Measurements from ENCODE around the gene LYPD3.

Gene LYPD3

DNA sequence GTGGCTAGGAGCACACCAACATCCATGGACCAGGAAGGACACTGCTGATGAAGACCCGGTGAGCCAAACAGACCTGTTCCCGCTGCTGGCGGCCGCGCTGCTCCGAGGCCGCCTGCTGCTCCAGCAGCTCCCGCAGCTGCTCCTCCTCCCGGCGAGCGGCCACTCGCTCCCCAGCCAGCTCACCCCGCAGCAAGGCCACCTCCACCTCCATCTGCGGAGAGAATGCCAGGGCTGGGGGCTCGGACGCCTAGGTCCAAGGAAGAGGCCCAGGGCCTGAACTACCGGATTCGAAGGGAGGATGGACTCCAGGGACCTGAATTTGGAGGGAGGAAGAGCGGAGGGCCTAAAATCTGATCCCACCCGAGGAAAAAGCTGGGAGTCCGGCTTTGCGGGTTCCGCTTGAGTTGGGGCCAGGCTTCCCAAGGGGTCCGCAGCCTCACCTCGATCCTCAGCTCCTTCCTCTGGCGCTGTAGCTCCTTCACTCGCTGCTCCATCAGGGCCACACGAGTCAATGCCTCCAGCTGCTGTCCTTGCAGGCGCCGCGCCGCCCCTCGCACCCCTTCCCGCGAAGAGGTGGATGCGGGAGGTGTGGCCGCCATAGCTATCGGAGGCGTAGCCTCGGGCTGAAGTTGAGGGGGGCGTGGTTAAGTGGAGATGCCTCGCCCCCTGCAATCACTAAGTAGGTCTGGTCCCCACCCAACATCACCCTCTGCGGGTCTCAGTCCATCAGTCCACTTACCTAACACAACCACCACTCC is 36.4 kb upstream of the LYPD3 start:
- H3K36me3 ChIP-seq = peaks cover 28% of the 10 kb centered on the region
- TF ChIP-seq, protein P1, sequence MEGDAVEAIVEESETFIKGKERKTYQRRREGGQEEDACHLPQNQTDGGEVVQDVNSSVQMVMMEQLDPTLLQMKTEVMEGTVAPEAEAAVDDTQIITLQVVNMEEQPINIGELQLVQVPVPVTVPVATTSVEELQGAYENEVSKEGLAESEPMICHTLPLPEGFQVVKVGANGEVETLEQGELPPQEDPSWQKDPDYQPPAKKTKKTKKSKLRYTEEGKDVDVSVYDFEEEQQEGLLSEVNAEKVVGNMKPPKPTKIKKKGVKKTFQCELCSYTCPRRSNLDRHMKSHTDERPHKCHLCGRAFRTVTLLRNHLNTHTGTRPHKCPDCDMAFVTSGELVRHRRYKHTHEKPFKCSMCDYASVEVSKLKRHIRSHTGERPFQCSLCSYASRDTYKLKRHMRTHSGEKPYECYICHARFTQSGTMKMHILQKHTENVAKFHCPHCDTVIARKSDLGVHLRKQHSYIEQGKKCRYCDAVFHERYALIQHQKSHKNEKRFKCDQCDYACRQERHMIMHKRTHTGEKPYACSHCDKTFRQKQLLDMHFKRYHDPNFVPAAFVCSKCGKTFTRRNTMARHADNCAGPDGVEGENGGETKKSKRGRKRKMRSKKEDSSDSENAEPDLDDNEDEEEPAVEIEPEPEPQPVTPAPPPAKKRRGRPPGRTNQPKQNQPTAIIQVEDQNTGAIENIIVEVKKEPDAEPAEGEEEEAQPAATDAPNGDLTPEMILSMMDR (IDR thresholded peaks at IDR 0.05) = no peak
- no peaks in the 10 kb centered on the region for H3K9me3 ChIP-seq
- no peak overlapping the region for H3K4me3 ChIP-seq (ENCODE audit: low read depth in 1 of 2, low read length in 1 of 2)
- H3K27me3 ChIP-seq = peaks cover 18% of the 10 kb centered on the region
- H3K27ac ChIP-seq = no peak overlapping the region
- H3K4me1 ChIP-seq (ENCODE audit: control insufficient read depth in 1 of 2, insufficient read depth in 1 of 2, low read depth in 1 of 2, low read length in 1 of 2) = peaks cover 10 to 15% of the 10 kb centered on the region in 2 experiments

DNA sequence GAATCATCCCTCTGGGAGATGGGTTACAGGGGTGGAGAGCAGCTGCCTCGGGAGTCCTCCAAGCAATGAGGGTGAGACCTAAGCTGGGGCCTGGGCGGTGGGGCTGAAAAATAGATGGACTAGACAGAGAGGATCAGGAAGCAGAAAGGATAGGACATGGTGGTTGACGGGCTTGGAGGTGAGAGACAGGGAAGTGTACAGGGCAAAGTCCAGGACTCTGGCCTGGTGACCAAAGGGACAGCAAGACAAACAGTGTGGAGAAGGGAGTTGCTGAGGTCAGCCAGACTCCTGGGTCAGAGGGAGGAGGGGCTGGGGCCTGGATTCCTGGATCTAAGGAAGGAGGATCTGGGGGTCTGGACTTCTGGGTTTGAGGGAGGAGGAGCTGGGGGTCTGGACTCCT is 33.6 kb upstream of the LYPD3 start:
- no peak overlapping the region for H3K4me3 ChIP-seq (ENCODE audit: low read depth in 1 of 2, low read length in 1 of 2)
- peaks cover 4% of the 10 kb centered on the region for H3K27me3 ChIP-seq
- TF ChIP-seq, protein P1 (IDR thresholded peaks at IDR 0.05) = no peak
- H3K36me3 ChIP-seq = peaks cover 31% of the 10 kb centered on the region
- H3K9me3 ChIP-seq = no peaks in the 10 kb centered on the region
- H3K27ac ChIP-seq = no peak overlapping the region
- peaks cover 0 to 5% of the 10 kb centered on the region in 2 experiments for H3K4me1 ChIP-seq (ENCODE audit: control insufficient read depth in 1 of 2, insufficient read depth in 1 of 2, low read depth in 1 of 2, low read length in 1 of 2)

DNA sequence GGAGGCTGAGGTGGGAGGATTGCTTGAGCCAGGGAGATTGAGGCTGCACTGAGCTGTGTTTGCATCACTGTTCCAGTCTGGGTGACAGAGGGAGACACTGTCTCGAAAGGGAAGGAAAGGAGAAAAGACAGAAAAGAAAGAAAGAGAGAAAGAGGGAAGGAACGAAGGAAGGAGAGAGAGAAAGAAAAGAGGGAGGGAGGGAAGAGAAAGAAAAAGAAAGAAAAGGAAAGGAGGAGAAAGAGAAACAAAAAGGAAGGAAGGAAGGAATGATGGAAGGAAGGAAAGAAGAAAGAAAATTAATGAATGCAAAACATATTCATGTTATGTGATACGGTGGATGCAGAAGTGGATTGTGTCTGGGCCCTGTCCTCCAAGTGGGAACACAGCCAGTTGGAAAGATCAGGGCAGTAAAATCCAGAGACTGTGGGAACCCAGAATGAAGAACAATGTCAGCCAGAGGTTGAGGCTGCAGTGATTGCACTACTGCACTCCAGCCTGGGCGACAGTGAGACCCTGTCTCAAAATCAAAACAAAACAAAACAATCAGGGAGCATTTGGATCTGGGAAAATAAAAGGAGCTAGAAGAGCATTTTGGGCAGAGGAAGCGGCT is 32.9 kb upstream of the LYPD3 start:
- TF ChIP-seq, protein P1 (IDR thresholded peaks at IDR 0.05) = no peak
- Histone ChIP-seq H3K27me3 (no peaks in the 10 kb centered on the region), H3K4me3 (ENCODE audit: low read depth in 1 of 2, low read length in 1 of 2) (no peak overlapping the region), H3K27ac (no peak overlapping the region), H3K4me1 (ENCODE audit: control insufficient read depth in 1 of 2, insufficient read depth in 1 of 2, low read depth in 1 of 2, low read length in 1 of 2) (no peaks in the 10 kb centered on the region), H3K36me3 (peaks cover 31% of the 10 kb centered on the region), H3K9me3 (no peaks in the 10 kb centered on the region)

DNA sequence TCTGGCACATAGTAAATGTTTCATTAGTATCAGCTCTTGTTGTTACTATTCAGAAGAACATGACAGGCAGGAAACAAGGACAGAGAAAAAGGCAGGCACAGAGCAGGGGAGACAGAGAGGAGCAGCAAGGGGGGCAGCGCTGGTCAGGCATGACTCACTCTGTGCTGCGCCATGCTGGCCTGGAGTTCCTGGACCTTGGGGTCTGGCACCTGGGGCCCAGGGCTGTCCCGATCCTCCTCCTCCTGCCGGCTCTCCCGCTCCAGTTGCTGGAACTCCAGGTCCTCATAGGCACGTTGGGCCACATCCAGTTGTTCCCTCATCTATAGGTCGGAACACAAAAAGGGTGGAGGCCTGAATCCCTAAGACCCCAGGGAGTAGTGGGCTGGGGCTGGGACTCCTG is 31.6 kb upstream of the LYPD3 start:
- TF ChIP-seq, protein P1 (IDR thresholded peaks at IDR 0.05) = no peak
- no peak overlapping the region for H3K4me3 ChIP-seq (ENCODE audit: low read depth in 1 of 2, low read length in 1 of 2)
- H3K27ac ChIP-seq = no peak overlapping the region
- no peaks in the 10 kb centered on the region for H3K9me3 ChIP-seq
- no peaks in the 10 kb centered on the region for H3K4me1 ChIP-seq (ENCODE audit: control insufficient read depth in 1 of 2, insufficient read depth in 1 of 2, low read depth in 1 of 2, low read length in 1 of 2)
- H3K27me3 ChIP-seq = no peaks in the 10 kb centered on the region
- peaks cover 31% of the 10 kb centered on the region for H3K36me3 ChIP-seq

DNA sequence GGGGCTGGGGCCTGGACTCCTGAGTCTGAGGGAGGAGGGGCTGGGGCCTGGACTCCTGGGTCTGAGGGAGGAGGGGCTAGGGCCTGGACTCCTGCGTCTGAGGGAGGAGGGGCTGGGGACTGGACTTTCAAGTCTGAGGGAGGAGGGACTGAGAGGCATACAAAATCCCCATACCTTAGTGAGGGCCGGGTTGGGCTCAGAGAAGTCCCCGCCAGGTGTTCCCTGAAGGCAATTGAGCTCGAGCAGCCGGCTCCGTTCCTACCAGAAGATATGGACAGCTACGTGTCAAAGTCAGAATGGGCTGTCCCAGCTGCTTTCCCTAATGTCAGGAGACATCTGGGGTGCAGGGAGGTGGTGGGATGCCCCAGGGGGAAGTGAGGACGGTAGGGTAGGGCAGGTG is 29.7 kb upstream of the LYPD3 start:
- TF ChIP-seq, protein P1 (IDR thresholded peaks at IDR 0.05) = no peak
- Histone ChIP-seq H3K4me3 (ENCODE audit: low read depth in 1 of 2, low read length in 1 of 2) (no peak overlapping the region), H3K27me3 (no peaks in the 10 kb centered on the region), H3K9me3 (no peaks in the 10 kb centered on the region), H3K36me3 (peaks cover 31% of the 10 kb centered on the region), H3K27ac (no peak overlapping the region), H3K4me1 (ENCODE audit: control insufficient read depth in 1 of 2, insufficient read depth in 1 of 2, low read depth in 1 of 2, low read length in 1 of 2) (no peaks in the 10 kb centered on the region)

Measured in neutrophil (primary cell).